ENCODE measurements around the gene SLC49A3. TPM values are rescaled to one million over a fixed set of nuclear protein-coding genes. Genes with fewer than 3 reads are reported as not detected.

Gene SLC49A3
- total and polyA plus RNA-seq, 10 of the 15 experiments (the other 5 are each of a cell fraction or from before 2014, with no cell fraction given): 0.09 to 0.85 (median 0.18) TPM; not detected in 4

DNA sequence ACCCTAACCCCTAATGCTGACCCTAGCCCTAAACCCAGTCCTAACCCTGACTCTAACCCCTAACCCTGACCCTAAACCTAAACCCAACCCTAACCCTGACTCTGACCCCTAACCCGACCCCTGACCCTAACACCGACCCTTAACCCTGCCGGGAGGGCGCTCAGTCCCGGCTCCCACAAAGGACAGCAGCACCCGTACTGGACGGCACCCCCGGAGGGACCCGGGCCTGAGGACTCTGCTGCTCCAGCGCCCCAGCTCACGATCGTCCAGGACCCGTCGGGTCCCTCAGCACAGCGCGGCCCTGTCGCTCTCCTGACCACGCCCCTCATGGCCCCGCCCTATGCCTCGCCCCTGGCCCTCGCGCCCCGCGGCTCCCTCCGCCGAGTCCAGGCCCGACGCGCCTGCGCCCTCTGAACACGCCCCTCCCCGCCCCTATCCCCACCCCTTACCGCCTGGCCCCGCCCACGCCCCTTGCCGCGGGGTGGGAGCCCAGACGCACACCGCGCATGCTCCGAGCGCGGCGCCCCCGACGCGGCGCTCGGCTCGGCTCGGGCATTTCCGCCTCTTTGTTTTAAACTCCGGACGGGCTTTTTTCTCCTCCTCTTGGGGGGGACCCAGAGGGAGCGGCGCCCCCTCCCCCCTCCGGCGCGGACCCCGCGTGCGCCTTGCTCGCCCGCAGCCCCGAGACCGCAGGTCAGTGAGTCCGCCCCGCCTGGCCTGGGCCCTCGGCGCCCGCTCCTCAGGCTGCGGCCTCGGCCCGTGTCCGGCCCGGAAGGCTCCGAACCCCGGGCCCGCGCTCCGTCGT lies 16.5 kb upstream of the SLC49A3 start, which contains the start of gene PCGF3 (continued):
- TF ChIP-seq, protein P1, sequence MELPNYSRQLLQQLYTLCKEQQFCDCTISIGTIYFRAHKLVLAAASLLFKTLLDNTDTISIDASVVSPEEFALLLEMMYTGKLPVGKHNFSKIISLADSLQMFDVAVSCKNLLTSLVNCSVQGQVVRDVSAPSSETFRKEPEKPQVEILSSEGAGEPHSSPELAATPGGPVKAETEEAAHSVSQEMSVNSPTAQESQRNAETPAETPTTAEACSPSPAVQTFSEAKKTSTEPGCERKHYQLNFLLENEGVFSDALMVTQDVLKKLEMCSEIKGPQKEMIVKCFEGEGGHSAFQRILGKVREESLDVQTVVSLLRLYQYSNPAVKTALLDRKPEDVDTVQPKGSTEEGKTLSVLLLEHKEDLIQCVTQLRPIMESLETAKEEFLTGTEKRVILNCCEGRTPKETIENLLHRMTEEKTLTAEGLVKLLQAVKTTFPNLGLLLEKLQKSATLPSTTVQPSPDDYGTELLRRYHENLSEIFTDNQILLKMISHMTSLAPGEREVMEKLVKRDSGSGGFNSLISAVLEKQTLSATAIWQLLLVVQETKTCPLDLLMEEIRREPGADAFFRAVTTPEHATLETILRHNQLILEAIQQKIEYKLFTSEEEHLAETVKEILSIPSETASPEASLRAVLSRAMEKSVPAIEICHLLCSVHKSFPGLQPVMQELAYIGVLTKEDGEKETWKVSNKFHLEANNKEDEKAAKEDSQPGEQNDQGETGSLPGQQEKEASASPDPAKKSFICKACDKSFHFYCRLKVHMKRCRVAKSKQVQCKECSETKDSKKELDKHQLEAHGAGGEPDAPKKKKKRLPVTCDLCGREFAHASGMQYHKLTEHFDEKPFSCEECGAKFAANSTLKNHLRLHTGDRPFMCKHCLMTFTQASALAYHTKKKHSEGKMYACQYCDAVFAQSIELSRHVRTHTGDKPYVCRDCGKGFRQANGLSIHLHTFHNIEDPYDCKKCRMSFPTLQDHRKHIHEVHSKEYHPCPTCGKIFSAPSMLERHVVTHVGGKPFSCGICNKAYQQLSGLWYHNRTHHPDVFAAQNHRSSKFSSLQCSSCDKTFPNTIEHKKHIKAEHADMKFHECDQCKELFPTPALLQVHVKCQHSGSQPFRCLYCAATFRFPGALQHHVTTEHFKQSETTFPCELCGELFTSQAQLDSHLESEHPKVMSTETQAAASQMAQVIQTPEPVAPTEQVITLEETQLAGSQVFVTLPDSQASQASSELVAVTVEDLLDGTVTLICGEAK (IDR thresholded peaks at IDR 0.05; ENCODE audit: borderline replicate concordance): no peak
- TF ChIP-seq USF1 (IDR thresholded peaks at IDR 0.05; ENCODE audit: borderline replicate concordance, extremely low read length, insufficient read depth, low read depth, low read length) (no peak), NR2F1 (conservative IDR thresholded peaks at IDR 0.05) (peak; percentile 98), GATAD2B (conservative IDR thresholded peaks at IDR 0.05; ENCODE audit: low read depth) (peak; percentile 84), IKZF1 (conservative IDR thresholded peaks at IDR 0.05) (peak; percentile 69), GABPA (IDR thresholded peaks at IDR 0.05; ENCODE audit: low read depth) (no peak), POLR2AphosphoS2 (IDR thresholded peaks at IDR 0.05; ENCODE audit: low read depth, low read length) (no peak), PAX8 (IDR thresholded peaks at IDR 0.05) (no peak), CBX3 (IDR thresholded peaks at IDR 0.05; ENCODE audit: borderline replicate concordance, low read depth) (no peak), POLR2A (IDR thresholded peaks at IDR 0.05; ENCODE audit: low read depth, low read length) (peak; percentile 46), SREBF2 (IDR thresholded peaks at IDR 0.05; ENCODE audit: low read length) (no peak), ZBED1 (IDR thresholded peaks at IDR 0.05; ENCODE audit: borderline replicate concordance) (no peak), MYB (IDR thresholded peaks at IDR 0.05; ENCODE audit: borderline replicate concordance, low read depth, low read length) (no peak)
- TF ChIP-seq, protein P2, sequence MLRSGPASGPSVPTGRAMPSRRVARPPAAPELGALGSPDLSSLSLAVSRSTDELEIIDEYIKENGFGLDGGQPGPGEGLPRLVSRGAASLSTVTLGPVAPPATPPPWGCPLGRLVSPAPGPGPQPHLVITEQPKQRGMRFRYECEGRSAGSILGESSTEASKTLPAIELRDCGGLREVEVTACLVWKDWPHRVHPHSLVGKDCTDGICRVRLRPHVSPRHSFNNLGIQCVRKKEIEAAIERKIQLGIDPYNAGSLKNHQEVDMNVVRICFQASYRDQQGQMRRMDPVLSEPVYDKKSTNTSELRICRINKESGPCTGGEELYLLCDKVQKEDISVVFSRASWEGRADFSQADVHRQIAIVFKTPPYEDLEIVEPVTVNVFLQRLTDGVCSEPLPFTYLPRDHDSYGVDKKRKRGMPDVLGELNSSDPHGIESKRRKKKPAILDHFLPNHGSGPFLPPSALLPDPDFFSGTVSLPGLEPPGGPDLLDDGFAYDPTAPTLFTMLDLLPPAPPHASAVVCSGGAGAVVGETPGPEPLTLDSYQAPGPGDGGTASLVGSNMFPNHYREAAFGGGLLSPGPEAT (IDR thresholded peaks at IDR 0.05; ENCODE audit: low read depth): no peak
- TF ChIP-seq, protein P3, sequence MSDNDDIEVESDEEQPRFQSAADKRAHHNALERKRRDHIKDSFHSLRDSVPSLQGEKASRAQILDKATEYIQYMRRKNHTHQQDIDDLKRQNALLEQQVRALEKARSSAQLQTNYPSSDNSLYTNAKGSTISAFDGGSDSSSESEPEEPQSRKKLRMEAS (IDR thresholded peaks at IDR 0.05; ENCODE audit: low read depth, low read length): peak; percentile 31; the same call in 1 of the 2 replicates
- TF ChIP-seq, protein P4, sequence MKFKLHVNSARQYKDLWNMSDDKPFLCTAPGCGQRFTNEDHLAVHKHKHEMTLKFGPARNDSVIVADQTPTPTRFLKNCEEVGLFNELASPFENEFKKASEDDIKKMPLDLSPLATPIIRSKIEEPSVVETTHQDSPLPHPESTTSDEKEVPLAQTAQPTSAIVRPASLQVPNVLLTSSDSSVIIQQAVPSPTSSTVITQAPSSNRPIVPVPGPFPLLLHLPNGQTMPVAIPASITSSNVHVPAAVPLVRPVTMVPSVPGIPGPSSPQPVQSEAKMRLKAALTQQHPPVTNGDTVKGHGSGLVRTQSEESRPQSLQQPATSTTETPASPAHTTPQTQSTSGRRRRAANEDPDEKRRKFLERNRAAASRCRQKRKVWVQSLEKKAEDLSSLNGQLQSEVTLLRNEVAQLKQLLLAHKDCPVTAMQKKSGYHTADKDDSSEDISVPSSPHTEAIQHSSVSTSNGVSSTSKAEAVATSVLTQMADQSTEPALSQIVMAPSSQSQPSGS (IDR thresholded peaks at IDR 0.05; ENCODE audit: low read length): no peak
- TF ChIP-seq, protein P5, sequence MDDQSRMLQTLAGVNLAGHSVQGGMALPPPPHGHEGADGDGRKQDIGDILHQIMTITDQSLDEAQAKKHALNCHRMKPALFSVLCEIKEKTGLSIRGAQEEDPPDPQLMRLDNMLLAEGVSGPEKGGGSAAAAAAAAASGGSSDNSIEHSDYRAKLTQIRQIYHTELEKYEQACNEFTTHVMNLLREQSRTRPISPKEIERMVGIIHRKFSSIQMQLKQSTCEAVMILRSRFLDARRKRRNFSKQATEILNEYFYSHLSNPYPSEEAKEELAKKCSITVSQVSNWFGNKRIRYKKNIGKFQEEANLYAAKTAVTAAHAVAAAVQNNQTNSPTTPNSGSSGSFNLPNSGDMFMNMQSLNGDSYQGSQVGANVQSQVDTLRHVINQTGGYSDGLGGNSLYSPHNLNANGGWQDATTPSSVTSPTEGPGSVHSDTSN (IDR thresholded peaks at IDR 0.05; ENCODE audit: insufficient replicate concordance, low read depth, low read length): peak; percentile 88
- TF ChIP-seq, protein P6, sequence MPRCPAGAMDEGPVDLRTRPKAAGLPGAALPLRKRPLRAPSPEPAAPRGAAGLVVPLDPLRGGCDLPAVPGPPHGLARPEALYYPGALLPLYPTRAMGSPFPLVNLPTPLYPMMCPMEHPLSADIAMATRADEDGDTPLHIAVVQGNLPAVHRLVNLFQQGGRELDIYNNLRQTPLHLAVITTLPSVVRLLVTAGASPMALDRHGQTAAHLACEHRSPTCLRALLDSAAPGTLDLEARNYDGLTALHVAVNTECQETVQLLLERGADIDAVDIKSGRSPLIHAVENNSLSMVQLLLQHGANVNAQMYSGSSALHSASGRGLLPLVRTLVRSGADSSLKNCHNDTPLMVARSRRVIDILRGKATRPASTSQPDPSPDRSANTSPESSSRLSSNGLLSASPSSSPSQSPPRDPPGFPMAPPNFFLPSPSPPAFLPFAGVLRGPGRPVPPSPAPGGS (IDR thresholded peaks at IDR 0.05; ENCODE audit: borderline replicate concordance, insufficient read depth, low read depth, low read length, poor library complexity, severe bottlenecking): no peak

Data from GM12878 (cell line).